ELF-1 (cell line): ENCODE results near the gene DVL2.
"Not testable (repeated sequence)": the region's sequence is repeated elsewhere in the genome, so short reads cannot be mapped to it uniquely, and the experiment has no call there.

ENCODE experiments used
- DNase-seq: peaks from one replicate; pipeline ENCODE4 v3.0.0-alpha.2; 2016; ENCODE audit warnings: low read depth, low spot score

DVL2 gene

GRCh38 chr17:7256766-7257456 lies 22.6 kb upstream of the DVL2 start:
- no peak for DNase-seq

- no peak for DNase-seq
Measured at GRCh38 chr17:7254511-7254910, 20.2 kb upstream of the DVL2 start.

GRCh38 chr17:7253082-7253481 lies 18.8 kb upstream of the DVL2 start:
- no peak for DNase-seq

GRCh38 chr17:7252176-7253043 lies 18.1 kb upstream of the DVL2 start, which contains the start of gene ELP5:
Gene ELP5, plus strand, starts transcription at chr17:7252215. Its CDS starts 336 bp downstream, at chr17:7252551.
- peak; percentile 99 for DNase-seq

GRCh38 chr17:7251661-7252175 lies 17.4 kb upstream of the DVL2 start, which contains the start of gene CTDNEP1:
Gene CTDNEP1, minus strand, starts transcription at chr17:7251734. Its CDS starts 438 bp downstream, at chr17:7251296.
- DNase-seq: no peak

- no peak for DNase-seq
Measured at GRCh38 chr17:7250695-7251627, 16.6 kb upstream of the DVL2 start.

GRCh38 chr17:7249830-7250229 lies 15.5 kb upstream of the DVL2 start:
- DNase-seq: no peak

GRCh38 chr17:7249214-7249613 lies 14.9 kb upstream of the DVL2 start:
- no peak for DNase-seq

- no peak for DNase-seq
Measured at GRCh38 chr17:7248796-7249195, 14.5 kb upstream of the DVL2 start.

- no peak for DNase-seq
Measured at GRCh38 chr17:7246779-7247178, 12.5 kb upstream of the DVL2 start.

GRCh38 chr17:7243838-7244237 lies 9.5 kb upstream of the DVL2 start:
- not testable (repeated sequence) for DNase-seq

GRCh38 chr17:7243453-7243729 lies 9.1 kb upstream of the DVL2 start:
- DNase-seq: no peak

- DNase-seq: peak; percentile 98
Measured at GRCh38 chr17:7242717-7243452, 8.6 kb upstream of the DVL2 start.

- peak; percentile 95 for DNase-seq
Measured at GRCh38 chr17:7241783-7242716, 7.7 kb upstream of the DVL2 start, which contains the start of gene GABARAP. Gene GABARAP, minus strand, starts transcription at chr17:7242449. Its CDS starts 119 bp downstream, at chr17:7242330.

- no peak for DNase-seq
Measured at GRCh38 chr17:7241090-7241733, 6.9 kb upstream of the DVL2 start.

GRCh38 chr17:7240375-7240774 lies 6.1 kb upstream of the DVL2 start:
- DNase-seq: no peak

GRCh38 chr17:7239091-7240027 lies 5.0 kb upstream of the DVL2 start, which contains the start of gene PHF23:
Gene PHF23, minus strand, starts transcription at chr17:7239457. Its CDS starts 178 bp downstream, at chr17:7239279.
- peak; percentile 100 for DNase-seq
